ENCODE measurements around the gene ELMO1.

The ELMO1 gene

DNA sequence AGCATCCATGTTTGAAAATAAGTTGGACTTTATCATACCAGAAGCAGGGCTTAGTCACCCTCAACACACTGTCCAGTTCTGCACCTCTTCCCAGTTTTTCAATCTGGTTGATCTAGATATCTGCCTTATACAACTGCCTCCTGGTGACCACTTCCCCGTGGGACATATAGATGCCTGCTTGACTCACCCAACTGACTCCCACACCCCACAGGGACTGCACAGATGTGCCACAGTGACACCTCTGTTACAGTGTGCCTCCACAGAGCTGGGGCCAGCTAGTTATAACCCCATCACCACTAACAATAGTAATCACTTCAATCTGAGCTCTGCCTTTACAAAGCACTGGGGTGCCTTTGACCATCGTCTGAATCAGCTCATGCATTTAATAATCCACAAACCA lies 641.8 kb downstream of the ELMO1 start:
- DNase-seq: no peak
